ENCODE measurements around the gene RCOR1.

DNA sequence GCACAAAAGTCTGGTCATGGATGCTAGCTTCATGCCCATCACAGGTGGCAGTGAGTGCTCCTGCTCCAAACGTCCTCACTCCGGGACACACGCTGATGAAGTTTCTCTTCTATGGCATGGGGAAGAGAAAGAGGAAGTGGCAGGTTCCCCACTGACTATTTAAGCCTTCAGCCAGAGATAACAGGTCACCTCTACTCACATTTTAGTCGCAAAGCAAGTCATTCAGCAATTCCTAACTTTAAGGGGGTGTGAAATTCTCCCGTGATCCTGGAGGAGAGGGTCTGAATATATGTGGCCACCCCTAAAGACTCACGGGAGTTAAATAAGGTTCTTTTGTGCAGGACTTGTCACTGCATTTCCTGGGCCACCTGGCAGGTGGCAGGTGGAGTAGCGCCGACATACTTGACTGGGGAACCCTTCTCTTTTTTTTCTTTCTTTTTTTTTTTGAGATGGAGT lies 18.8 kb upstream of the RCOR1 start:
- no peak for TF ChIP-seq ESRRA (CRISPR knock-in tag; IDR thresholded peaks at IDR 0.05; ENCODE audit: borderline replicate concordance)
- no peak for TF ChIP-seq ZNF281 (CRISPR knock-in tag; IDR thresholded peaks at IDR 0.05)
- TF ChIP-seq, protein P1, sequence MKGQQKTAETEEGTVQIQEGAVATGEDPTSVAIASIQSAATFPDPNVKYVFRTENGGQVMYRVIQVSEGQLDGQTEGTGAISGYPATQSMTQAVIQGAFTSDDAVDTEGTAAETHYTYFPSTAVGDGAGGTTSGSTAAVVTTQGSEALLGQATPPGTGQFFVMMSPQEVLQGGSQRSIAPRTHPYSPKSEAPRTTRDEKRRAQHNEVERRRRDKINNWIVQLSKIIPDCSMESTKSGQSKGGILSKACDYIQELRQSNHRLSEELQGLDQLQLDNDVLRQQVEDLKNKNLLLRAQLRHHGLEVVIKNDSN (CRISPR knock-in tag; IDR thresholded peaks at IDR 0.05): no peak
- no peak for TF ChIP-seq RELA (CRISPR knock-in tag; IDR thresholded peaks at IDR 0.05; ENCODE audit: borderline replicate concordance)
- TF ChIP-seq CTCF (IDR thresholded peaks at IDR 0.05): no peak
- no peak for TF ChIP-seq CBFB (CRISPR knock-in tag; IDR thresholded peaks at IDR 0.05; ENCODE audit: low read depth)
- TF ChIP-seq ZNF232 (CRISPR knock-in tag; IDR thresholded peaks at IDR 0.05): no peak
- TF ChIP-seq, protein P2, sequence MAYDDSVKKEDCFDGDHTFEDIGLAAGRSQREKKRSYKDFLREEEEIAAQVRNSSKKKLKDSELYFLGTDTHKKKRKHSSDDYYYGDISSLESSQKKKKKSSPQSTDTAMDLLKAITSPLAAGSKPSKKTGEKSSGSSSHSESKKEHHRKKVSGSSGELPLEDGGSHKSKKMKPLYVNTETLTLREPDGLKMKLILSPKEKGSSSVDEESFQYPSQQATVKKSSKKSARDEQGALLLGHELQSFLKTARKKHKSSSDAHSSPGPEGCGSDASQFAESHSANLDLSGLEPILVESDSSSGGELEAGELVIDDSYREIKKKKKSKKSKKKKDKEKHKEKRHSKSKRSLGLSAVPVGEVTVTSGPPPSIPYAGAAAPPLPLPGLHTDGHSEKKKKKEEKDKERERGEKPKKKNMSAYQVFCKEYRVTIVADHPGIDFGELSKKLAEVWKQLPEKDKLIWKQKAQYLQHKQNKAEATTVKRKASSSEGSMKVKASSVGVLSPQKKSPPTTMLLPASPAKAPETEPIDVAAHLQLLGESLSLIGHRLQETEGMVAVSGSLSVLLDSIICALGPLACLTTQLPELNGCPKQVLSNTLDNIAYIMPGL (CRISPR knock-in tag; IDR thresholded peaks at IDR 0.05): no peak
- TF ChIP-seq, protein P3, sequence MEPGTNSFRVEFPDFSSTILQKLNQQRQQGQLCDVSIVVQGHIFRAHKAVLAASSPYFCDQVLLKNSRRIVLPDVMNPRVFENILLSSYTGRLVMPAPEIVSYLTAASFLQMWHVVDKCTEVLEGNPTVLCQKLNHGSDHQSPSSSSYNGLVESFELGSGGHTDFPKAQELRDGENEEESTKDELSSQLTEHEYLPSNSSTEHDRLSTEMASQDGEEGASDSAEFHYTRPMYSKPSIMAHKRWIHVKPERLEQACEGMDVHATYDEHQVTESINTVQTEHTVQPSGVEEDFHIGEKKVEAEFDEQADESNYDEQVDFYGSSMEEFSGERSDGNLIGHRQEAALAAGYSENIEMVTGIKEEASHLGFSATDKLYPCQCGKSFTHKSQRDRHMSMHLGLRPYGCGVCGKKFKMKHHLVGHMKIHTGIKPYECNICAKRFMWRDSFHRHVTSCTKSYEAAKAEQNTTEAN (CRISPR knock-in tag; IDR thresholded peaks at IDR 0.05): no peak
